HUES48 (cell line): ENCODE results near the gene GNPAT.
A peak's percentile ranks its signal among the peaks of the same experiment; 100 is the strongest.

Experiments used
- H3K27ac ChIP-seq: one replicate; pipeline ENCODE4 v1.7.0; 2013; ENCODE audit warnings: low read depth, low read length, inconsistent platforms
- H3K27me3 ChIP-seq: 2 replicates; pipeline ENCODE4 v1.6.1; 2013; ENCODE audit warnings: mild to moderate bottlenecking, low read length; ENCODE audit not compliant: control insufficient read depth, insufficient read depth
- H3K36me3 ChIP-seq: 2 replicates; pipeline ENCODE4 v1.6.1; 2013; ENCODE audit warnings: low read length; ENCODE audit not compliant: control insufficient read depth, insufficient read depth
- H3K4me1 ChIP-seq: 2 replicates; pipeline ENCODE4 v1.6.1; 2013; ENCODE audit warnings: mild to moderate bottlenecking, low read length; ENCODE audit not compliant: control insufficient read depth, insufficient read depth
- H3K4me3 ChIP-seq: 2 replicates; pipeline ENCODE4 v1.5.1; 2013; ENCODE audit warnings: mild to moderate bottlenecking, low read depth, low read length
- H3K9ac ChIP-seq: 2 replicates; pipeline ENCODE4 v1.6.1; 2013; ENCODE audit warnings: mild to moderate bottlenecking, low read depth, low read length, moderate library complexity
- H3K9me3 ChIP-seq: 2 replicates; pipeline ENCODE4 v1.6.1; 2013; ENCODE audit warnings: low read length; ENCODE audit not compliant: control insufficient read depth, insufficient read depth

Gene GNPAT

GRCh38 chr1:231233735-231234417 lies 7.1 kb upstream of the GNPAT start:
- H3K27ac ChIP-seq: no peak overlapping the region
- H3K4me1 ChIP-seq: no peaks in the 10 kb centered on the region
- H3K9ac ChIP-seq: no peak overlapping the region
- H3K27me3 ChIP-seq: no peaks in the 10 kb centered on the region
- H3K36me3 ChIP-seq: peaks cover 22% of the 10 kb centered on the region
- no peak overlapping the region for H3K4me3 ChIP-seq
- H3K9me3 ChIP-seq: no peaks in the 10 kb centered on the region

GRCh38 chr1:231234506-231234905 lies 6.5 kb upstream of the GNPAT start:
- Histone ChIP-seq H3K4me1 (no peaks in the 10 kb centered on the region), H3K27me3 (no peaks in the 10 kb centered on the region), H3K27ac (no peak overlapping the region)

GRCh38 chr1:231235526-231236207 lies 5.3 kb upstream of the GNPAT start:
- Histone ChIP-seq H3K27me3 (no peaks in the 10 kb centered on the region), H3K9ac (no peak overlapping the region), H3K9me3 (no peaks in the 10 kb centered on the region), H3K4me3 (no peak overlapping the region), H3K27ac (no peak overlapping the region), H3K36me3 (peaks cover 21% of the 10 kb centered on the region), H3K4me1 (no peaks in the 10 kb centered on the region)

More at GRCh38 chr1:231234506-231234905, 6.5 kb upstream of the GNPAT start:
- Histone ChIP-seq H3K9ac (no peak overlapping the region), H3K4me3 (no peak overlapping the region), H3K9me3 (no peaks in the 10 kb centered on the region), H3K36me3 (peaks cover 24% of the 10 kb centered on the region)

GRCh38 chr1:231236208-231236591 lies 4.8 kb upstream of the GNPAT start:
- Histone ChIP-seq H3K36me3 (peaks cover 19% of the 10 kb centered on the region), H3K4me1 (no peaks in the 10 kb centered on the region), H3K27me3 (no peaks in the 10 kb centered on the region), H3K4me3 (no peak overlapping the region), H3K27ac (no peak overlapping the region), H3K9me3 (no peaks in the 10 kb centered on the region), H3K9ac (no peak overlapping the region)

GRCh38 chr1:231236938-231237337 lies 4.1 kb upstream of the GNPAT start:
- Histone ChIP-seq H3K27ac (no peak overlapping the region), H3K36me3 (peaks cover 19% of the 10 kb centered on the region)

GRCh38 chr1:231238298-231238697 lies 2.7 kb upstream of the GNPAT start:
- Histone ChIP-seq H3K27me3 (no peaks in the 10 kb centered on the region), H3K4me3 (no peak overlapping the region), H3K36me3 (peaks cover 19% of the 10 kb centered on the region), H3K9me3 (no peaks in the 10 kb centered on the region), H3K4me1 (peaks cover 5% of the 10 kb centered on the region), H3K9ac (no peak overlapping the region), H3K27ac (no peak overlapping the region)

More at GRCh38 chr1:231236938-231237337, 4.1 kb upstream of the GNPAT start:
- H3K9ac ChIP-seq: no peak overlapping the region
- no peaks in the 10 kb centered on the region for H3K9me3 ChIP-seq
- H3K27me3 ChIP-seq: no peaks in the 10 kb centered on the region
- peaks cover under 1% of the 10 kb centered on the region; the same call in 1 of the 2 replicates for H3K4me1 ChIP-seq
- H3K4me3 ChIP-seq: no peak overlapping the region

- H3K9me3 ChIP-seq: no peaks in the 10 kb centered on the region
- peak overlapping the region; percentile 88 for H3K4me3 ChIP-seq
- no peaks in the 10 kb centered on the region for H3K27me3 ChIP-seq
- peaks cover 19% of the 10 kb centered on the region for H3K36me3 ChIP-seq
- H3K9ac ChIP-seq: peak overlapping the region; percentile 71
- peak overlapping the region; percentile 53 for H3K27ac ChIP-seq
- peaks cover 5% of the 10 kb centered on the region for H3K4me1 ChIP-seq
These were observed 505 bp upstream of the GNPAT start for GRCh38 chr1:231240531-231240882.

GRCh38 chr1:231241750-231242149 lies 738 bp downstream of the GNPAT start:
- peaks cover 5% of the 10 kb centered on the region for H3K4me1 ChIP-seq
- H3K27ac ChIP-seq: peak overlapping the region; percentile 65
- H3K36me3 ChIP-seq: peaks cover 19% of the 10 kb centered on the region
- H3K9me3 ChIP-seq: no peaks in the 10 kb centered on the region
- peak overlapping the region; percentile 88 for H3K4me3 ChIP-seq
- H3K9ac ChIP-seq: peak overlapping the region; percentile 70
- no peaks in the 10 kb centered on the region for H3K27me3 ChIP-seq

- H3K4me1 ChIP-seq: peaks cover 5% of the 10 kb centered on the region
- no peaks in the 10 kb centered on the region for H3K27me3 ChIP-seq
- peak overlapping the region; percentile 88 for H3K4me3 ChIP-seq
- peaks cover 13% of the 10 kb centered on the region; the same call in 1 of the 2 replicates for H3K36me3 ChIP-seq
- no peak overlapping the region for H3K9ac ChIP-seq
- no peaks in the 10 kb centered on the region for H3K9me3 ChIP-seq
- no peak overlapping the region for H3K27ac ChIP-seq
These were observed 1.6 kb downstream of the GNPAT start for GRCh38 chr1:231242516-231243198.

GRCh38 chr1:231248778-231249177 lies 7.8 kb downstream of the GNPAT start:
- no peak overlapping the region for H3K4me3 ChIP-seq
- H3K27me3 ChIP-seq: no peaks in the 10 kb centered on the region
- H3K27ac ChIP-seq: no peak overlapping the region
- peaks cover 29% of the 10 kb centered on the region for H3K36me3 ChIP-seq
- no peaks in the 10 kb centered on the region for H3K9me3 ChIP-seq
- H3K4me1 ChIP-seq: no peaks in the 10 kb centered on the region
- no peak overlapping the region for H3K9ac ChIP-seq

- no peaks in the 10 kb centered on the region for H3K27me3 ChIP-seq
- H3K4me1 ChIP-seq: no peaks in the 10 kb centered on the region
- H3K36me3 ChIP-seq: peaks cover 41% of the 10 kb centered on the region
- no peak overlapping the region for H3K9ac ChIP-seq
- no peak overlapping the region for H3K27ac ChIP-seq
- no peaks in the 10 kb centered on the region for H3K9me3 ChIP-seq
- no peak overlapping the region for H3K4me3 ChIP-seq
These were observed 11.3 kb downstream of the GNPAT start for GRCh38 chr1:231252336-231252735.
